Liver (tissue), 3 donors: Measurements from ENCODE around the gene KLF15.

ENCODE experiments used
- ATF3 ChIP-seq: IDR thresholded peaks from 2 replicates; pipeline ENCODE4 v1.6.1; 2016; ENCODE audit warnings: antibody characterized with exemption
- CTCF ChIP-seq: fragments of 150-350 bp; IDR thresholded peaks from 2 replicates; pipeline ENCODE4 v1.5.1; 2017; ENCODE audit warnings: improper control_type of control experiment, low read depth, low read length; ENCODE audit not compliant: missing input control
- FOXA1 ChIP-seq: IDR thresholded peaks from 2 replicates; pipeline ENCODE4 v1.6.1; 2016; ENCODE audit warnings: antibody characterized with exemption
- JUND ChIP-seq, 2 donors: IDR thresholded peaks; 2 replicates each; pipeline ENCODE4 v1.6.1; 2016; ENCODE audit warnings: antibody characterized with exemption in 2 of 2
- RAD21 ChIP-seq, 2 donors: IDR thresholded peaks; 2 replicates each; pipeline ENCODE4 v1.6.1; 2016; ENCODE audit warnings: antibody characterized with exemption in 2 of 2, mild to moderate bottlenecking in 2 of 2
- REST ChIP-seq: IDR thresholded peaks from 2 replicates; pipeline ENCODE4 v1.6.1; 2016; ENCODE audit warnings: antibody characterized with exemption, mild to moderate bottlenecking
- SP1 ChIP-seq: IDR thresholded peaks from 2 replicates; pipeline ENCODE4 v1.6.1; 2018; ENCODE audit warnings: antibody characterized with exemption, mild to moderate bottlenecking
- TAF1 ChIP-seq: conservative IDR thresholded peaks from 2 replicates; pipeline ENCODE4 v1.6.1; 2016; ENCODE audit warnings: antibody characterized with exemption, mild to moderate bottlenecking
- donor health status: healthy.
- donor health status: healthy.

GRCh38 chr3:126319701-126320295 is 37.4 kb downstream of the KLF15 start:
- no peak for TF ChIP-seq JUND (IDR thresholded peaks at IDR 0.05)
- TF ChIP-seq ATF3 = no peak
- no peak for TF ChIP-seq RAD21 (IDR thresholded peaks at IDR 0.05)
- no peak for TF ChIP-seq REST
- no peak for TF ChIP-seq CTCF
- no peak for TF ChIP-seq SP1
- no peak for TF ChIP-seq FOXA1
- no peak for TF ChIP-seq TAF1
